ENCODE data around the gene PRR5. TPM values are rescaled to one million over a fixed set of nuclear protein-coding genes. Genes with fewer than 3 reads are reported as not detected.

PRR5 gene
- polyA plus RNA-seq, 1 of the 3 experiments (the other 2 are of a cell fraction): 1.3 TPM

- peaks cover 0 to 5% of the 10 kb centered on the region in 2 experiments; a peak in 1 of 4 replicates for H3K4me1 ChIP-seq (ENCODE audit: control insufficient read depth in 1 of 2, insufficient read depth in 2 of 2, low read depth in 1 of 2, low read length in 1 of 2)
- 73% methylated on average over 22 of the region's 23 CpGs for WGBS (ENCODE audit: low lambda C conversion rate)
- H2AFZ ChIP-seq (ENCODE audit: low read depth): no peak overlapping the region
- H3K4me3 ChIP-seq (ENCODE audit: low read depth in 2 of 2, low read length in 1 of 2): no peak overlapping the region
- no peak for DNase-seq
- no peak for TF ChIP-seq RFX5 (IDR thresholded peaks at IDR 0.05; ENCODE audit: low read length)
- TF ChIP-seq FOXJ3 (CRISPR knock-in tag; IDR thresholded peaks at IDR 0.05): no peak
- no peak for TF ChIP-seq NRF1 (IDR thresholded peaks at IDR 0.05; ENCODE audit: low read depth, low read length)
- TF ChIP-seq PBX3 (IDR thresholded peaks at IDR 0.05): no peak
- no peak for TF ChIP-seq REST (IDR thresholded peaks at IDR 0.05; ENCODE audit: low read depth, low read length)
- no peak for TF ChIP-seq NFIC (IDR thresholded peaks at IDR 0.05; ENCODE audit: borderline replicate concordance)
- no peak for TF ChIP-seq EZH2phosphoT487 (IDR thresholded peaks at IDR 0.05; ENCODE audit: borderline replicate concordance, low read depth)
- TF ChIP-seq CHD2 (IDR thresholded peaks at IDR 0.05; ENCODE audit: low read length, partially characterized antibody): no peak
- TF ChIP-seq RCOR1 (IDR thresholded peaks at IDR 0.05; ENCODE audit: low read length): no peak
- no peak for TF ChIP-seq TCF12 (IDR thresholded peaks at IDR 0.05)
- no peak for TF ChIP-seq MEF2A (IDR thresholded peaks at IDR 0.05; ENCODE audit: borderline replicate concordance, low read depth)
- TF ChIP-seq POLR2AphosphoS5 (IDR thresholded peaks at IDR 0.05; ENCODE audit: low read depth, low read length): no peak
- no peak for TF ChIP-seq SMC3 (IDR thresholded peaks at IDR 0.05; ENCODE audit: low read depth, low read length)
- no peak for TF ChIP-seq MAX (IDR thresholded peaks at IDR 0.05; ENCODE audit: low read depth)
- no peaks in the 10 kb centered on the region for H3K9me3 ChIP-seq
- no peaks in the 10 kb centered on the region for H4K20me1 ChIP-seq (ENCODE audit: insufficient read depth)
- no peak overlapping the region for H3K4me2 ChIP-seq
- CTCF ChIA-PET: interaction anchor here (0.7 to 41.0 kb wide), 12 partner anchors 8 to 59 kb away, joined by 3 to 642 read pairs (median 6); no protein-coding TSS in a partner anchor
- H3K9me2 ChIP-seq: no peaks in the 10 kb centered on the region
- no peak overlapping the region for H3K27ac ChIP-seq (ENCODE audit: low read depth in 2 of 2, low read length in 1 of 2)
- H3F3A ChIP-seq (replicated peaks; ENCODE audit: insufficient read depth): no peaks in the 10 kb centered on the region
- POLR2A ChIA-PET: no interaction called here
- H3K36me3 ChIP-seq (replicated peaks in 1 of 2; ENCODE audit: control insufficient read depth in 1 of 2, insufficient read depth in 2 of 2, low read length in 1 of 2): no peaks in the 10 kb centered on the region
- no peaks in the 10 kb centered on the region for H3K79me2 ChIP-seq (ENCODE audit: insufficient read depth)
- no peak overlapping the region for H3K9ac ChIP-seq
- peaks cover 14% of the 10 kb centered on the region; the same call in 1 of the 2 replicates for H3K27me3 ChIP-seq (ENCODE audit: insufficient read depth)
These were observed 3.2 kb upstream of the PRR5 start for GRCh38 chr22:44698531-44699421.
